Spleen (tissue), 11 donors: ENCODE data around the gene KCNH8. TPM values are rescaled to one million over a fixed set of nuclear protein-coding genes. Genes with fewer than 3 reads are reported as not detected.

Experiments
- DNase-seq: peaks from one replicate; pipeline ENCODE4 v3.0.0-alpha.2; 2020
- H3K27ac ChIP-seq, 8 donors: fragments of 200-600 bp; sonication (generic) in 7 of 8; 1 replicate in 4 of 8; 2 replicates in 4 of 8; pipeline versions ENCODE4 v1.5.0 to v1.8.0; 2016 to 2021; ENCODE audit warnings: inconsistent platforms in 4 of 8, mild to moderate bottlenecking in 4 of 8, moderate library complexity in 1 of 8
- H3K27me3 ChIP-seq, 7 donors: fragments of 200-600 bp; sonication (generic) in 6 of 7; replicated peaks in 1 of 7; 1 replicate in 4 of 7; 2 replicates in 3 of 7; pipeline versions ENCODE4 v1.5.0 to v1.8.0; 2016 to 2021; ENCODE audit warnings: inconsistent platforms in 3 of 7, mild to moderate bottlenecking in 1 of 7
- H3K36me3 ChIP-seq, 6 donors: fragments of 200-600 bp; sonication (generic) in 5 of 6; 1 replicate in 4 of 6; 2 replicates in 2 of 6; pipeline versions ENCODE4 v1.5.0 to v1.8.0; 2016 to 2021; ENCODE audit warnings: inconsistent platforms in 2 of 6
- H3K4me1 ChIP-seq, 6 donors: fragments of 200-600 bp; sonication (generic) in 5 of 6; 1 replicate in 3 of 6; 2 replicates in 3 of 6; pipeline versions ENCODE4 v1.5.0 to v1.8.0; 2016 to 2021; ENCODE audit warnings: inconsistent platforms in 3 of 6
- H3K4me3 ChIP-seq, 8 donors: fragments of 200-600 bp; sonication (generic) in 7 of 8; 1 replicate in 4 of 8; 2 replicates in 4 of 8; pipeline versions ENCODE4 v1.5.0 to v1.8.0; 2016 to 2021; ENCODE audit warnings: inconsistent platforms in 4 of 8, mild to moderate bottlenecking in 4 of 8, moderate library complexity in 2 of 8
- H3K9me3 ChIP-seq, 8 donors: fragments of 200-600 bp; sonication (generic) in 7 of 8; 1 replicate in 4 of 8; 2 replicates in 4 of 8; pipeline versions ENCODE4 v1.5.0 to v1.8.0; 2016 to 2021; ENCODE audit warnings: inconsistent platforms in 4 of 8
- CTCF ChIP-seq, 11 experiments: fragments of 200-600 bp in 7 of 11; fragments of 450-650 bp in 4 of 11; sonication (generic) in 4 of 11; IDR thresholded peaks in 8 of 11; conservative IDR thresholded peaks in 3 of 11; 1 replicate in 7 of 11; 2 replicates in 4 of 11; pipeline versions ENCODE4 v1.4.0 to v1.8.0; 2016 to 2021; ENCODE audit warnings: antibody characterized with exemption in 11 of 11, inconsistent platforms in 4 of 11, mild to moderate bottlenecking in 1 of 11
- POLR2A ChIP-seq, 3 donors: fragments of 450-650 bp; IDR thresholded peaks; one replicate each; pipeline ENCODE4 v1.5.1; 2017; ENCODE audit warnings: antibody characterized with exemption in 3 of 3, mild to moderate bottlenecking in 1 of 3
- POLR2AphosphoS5 ChIP-seq, 3 donors: sonication (generic); formaldehyde crosslinking; IDR thresholded peaks; one replicate each; pipeline ENCODE4 v1.5.1; 2017; ENCODE audit warnings: antibody characterized with exemption in 3 of 3
- WGBS, 5 donors: extraction: QIAGEN DNeasy Blood & Tissue Kit in 3 of 5; methylation state at CpG; one replicate each; pipeline versions ENCODE4 v1.1.5 to v1.1.7; 2013 to 2018; 5-methylcytosine and 5-hydroxymethylcytosine counted together
- intact Hi-C: fragments of 100-400 bp; cut with DNase I; formaldehyde crosslinking; loops from one replicate; pipeline ENCODE4 v1.15.0; 2023; ENCODE audit warnings: low total_unique reads
- polyA plus RNA-seq, 3 donors: library from polyadenylated mRNA; stranded (reverse); fragments of 200-250 nt; gene quantifications; one replicate each; pipeline ENCODE4 v1.2.1, GENCODE V29; 2013
- total RNA-seq, 7 donors: library from RNA; depleted of rRNA in 3 of 7; stranded (reverse); fragments of >200 nt in 3 of 7; fragmentation: NEBNext Ultra II Directional in 4 of 7; extraction: Animal tissue kit (Norgen Biotek cat#: 25700) in 4 of 7; gene quantifications; one replicate each; pipeline versions ENCODE4 v1.1.0 to v1.2.1, GENCODE V29; 2016 to 2021
- donor health status: healthy with polysubstance abuse.
- donor health status: DM: no; HTN: no; CAD: no; lungs with moderate emphysema.
- donor health status: DM: no; HTN: no; CAD: no.
- donor health status: Bipolar disorder and iron deficiency.
- donor health status: healthy.
- donor health status: DM: no; HTN: no; CAD: no.
- donor health status: DM: yes; HTN: yes; CAD: no.

KCNH8 gene
- total and polyA plus RNA-seq, 10 donors, result 0.70 to 3.1 (median 2.2) TPM

- WGBS, 5 donors, result 57 to 76% (median 67%) methylated on average over 1 of the region's 1 CpG
- Histone ChIP-seq H3K27ac (no peak overlapping the region), H3K27me3 (no peaks in the 10 kb centered on the region), H3K9me3 (no peaks in the 10 kb centered on the region), H3K4me1 (no peaks in the 10 kb centered on the region), H3K4me3 (no peak overlapping the region), H3K36me3 (no peaks in the 10 kb centered on the region)
- DNase-seq, result no peak
- TF ChIP-seq POLR2AphosphoS5 (IDR thresholded peaks at IDR 0.05) (no peak), CTCF (IDR thresholded peaks at IDR 0.05 in 8 of 11, conservative IDR thresholded peaks at IDR 0.05 in 3 of 11) (no peak), POLR2A (IDR thresholded peaks at IDR 0.05) (no peak)
- intact Hi-C loops, result no loop called here
These were observed 72.0 kb downstream of the KCNH8 start for GRCh38 chr3:19220311-19220710.

- no peak overlapping the region for H3K27ac ChIP-seq
- H3K27me3 ChIP-seq, result no peaks in the 10 kb centered on the region
- H3K9me3 ChIP-seq, result no peaks in the 10 kb centered on the region
- TF ChIP-seq POLR2AphosphoS5 (IDR thresholded peaks at IDR 0.05) (no peak), POLR2A (IDR thresholded peaks at IDR 0.05) (no peak), CTCF (IDR thresholded peaks at IDR 0.05 in 8 of 11, conservative IDR thresholded peaks at IDR 0.05 in 3 of 11) (no peak)
- H3K4me1 ChIP-seq, result no peaks in the 10 kb centered on the region
- no peak overlapping the region for H3K4me3 ChIP-seq
- no peaks in the 10 kb centered on the region for H3K36me3 ChIP-seq
- intact Hi-C loops, result no loop called here
- 61 to 93% (median 79%) methylated on average over 2 of the region's 2 CpGs for WGBS, 5 donors
- DNase-seq, result no peak
These were observed 72.8 kb downstream of the KCNH8 start for GRCh38 chr3:19221081-19221480.

- Histone ChIP-seq H3K27ac (no peak overlapping the region), H3K27me3 (no peaks in the 10 kb centered on the region), H3K36me3 (no peaks in the 10 kb centered on the region), H3K4me3 (no peak overlapping the region), H3K9me3 (no peaks in the 10 kb centered on the region), H3K4me1 (no peaks in the 10 kb centered on the region)
- DNase-seq, result no peak
- no peak for TF ChIP-seq CTCF (IDR thresholded peaks at IDR 0.05 in 8 of 11, conservative IDR thresholded peaks at IDR 0.05 in 3 of 11)
- no peak for TF ChIP-seq POLR2A (IDR thresholded peaks at IDR 0.05)
- TF ChIP-seq POLR2AphosphoS5 (IDR thresholded peaks at IDR 0.05), result no peak
- intact Hi-C loops, result no loop called here
- WGBS, 5 donors, result 65 to 80% (median 75%) methylated on average over 2 of the region's 2 CpGs
These were observed 78.2 kb downstream of the KCNH8 start for GRCh38 chr3:19226479-19226878.

- Histone ChIP-seq H3K9me3 (no peaks in the 10 kb centered on the region), H3K27me3 (no peaks in the 10 kb centered on the region), H3K4me1 (no peaks in the 10 kb centered on the region), H3K4me3 (no peak overlapping the region), H3K36me3 (no peaks in the 10 kb centered on the region), H3K27ac (no peak overlapping the region)
- TF ChIP-seq POLR2A (IDR thresholded peaks at IDR 0.05) (no peak), CTCF (IDR thresholded peaks at IDR 0.05 in 8 of 11, conservative IDR thresholded peaks at IDR 0.05 in 3 of 11) (no peak), POLR2AphosphoS5 (IDR thresholded peaks at IDR 0.05) (no peak)
- WGBS, 5 donors, result 85 to 91% (median 86%) methylated on average over 3 of the region's 3 CpGs
- intact Hi-C loops, result no loop called here
- no peak for DNase-seq
These were observed 79.9 kb downstream of the KCNH8 start for GRCh38 chr3:19228167-19228566.
